VCaP (cell line): Measurements from ENCODE around the gene DDR1.
"Not testable (repeated sequence)": the region's sequence is repeated elsewhere in the genome, so short reads cannot be mapped to it uniquely, and the experiment has no call there.

Experiments
- H3K27ac ChIP-seq: fragments of 450-650 bp; 2 replicates; pipeline ENCODE4 v1.5.1; 2017
- CTCF ChIP-seq: fragments of 450-650 bp; conservative IDR thresholded peaks from 2 replicates; pipeline ENCODE4 v1.5.1; 2017; ENCODE audit warnings: mild to moderate bottlenecking, moderate library complexity

Gene DDR1

GRCh38 chr6:30844118-30844535 is 40.2 kb upstream of the DDR1 start:
- H3K27ac ChIP-seq = no peak overlapping the region
- no peak for TF ChIP-seq CTCF

GRCh38 chr6:30845183-30845582 is 39.1 kb upstream of the DDR1 start:
- no peak for TF ChIP-seq CTCF
- H3K27ac ChIP-seq = no peak overlapping the region

GRCh38 chr6:30847421-30847970 is 36.8 kb upstream of the DDR1 start:
- H3K27ac ChIP-seq = no peak overlapping the region
- TF ChIP-seq CTCF = no peak

GRCh38 chr6:30847971-30848436 is 36.3 kb upstream of the DDR1 start:
- TF ChIP-seq CTCF = no peak
- H3K27ac ChIP-seq = no peak overlapping the region

- TF ChIP-seq CTCF = no peak
- no peak overlapping the region for H3K27ac ChIP-seq
These were observed 34.2 kb upstream of the DDR1 start for GRCh38 chr6:30849903-30850651.

- not testable (repeated sequence) for H3K27ac ChIP-seq
These were observed 31.9 kb upstream of the DDR1 start for GRCh38 chr6:30852459-30852858.

GRCh38 chr6:30854285-30855040 is 29.9 kb upstream of the DDR1 start:
- no peak overlapping the region for H3K27ac ChIP-seq
- TF ChIP-seq CTCF = no peak
